HG03025 (cell line): ENCODE data around the gene ASXL1.

Source experiments
- ATAC-seq: cut with Tn5 transposase; IDR thresholded peaks from one replicate; pipeline ENCODE4 v1.9.1; 2021; ENCODE audit warnings: mild to moderate bottlenecking, moderate library complexity; ENCODE audit not compliant: unreplicated experiment, low FRiP score

The ASXL1 gene

DNA sequence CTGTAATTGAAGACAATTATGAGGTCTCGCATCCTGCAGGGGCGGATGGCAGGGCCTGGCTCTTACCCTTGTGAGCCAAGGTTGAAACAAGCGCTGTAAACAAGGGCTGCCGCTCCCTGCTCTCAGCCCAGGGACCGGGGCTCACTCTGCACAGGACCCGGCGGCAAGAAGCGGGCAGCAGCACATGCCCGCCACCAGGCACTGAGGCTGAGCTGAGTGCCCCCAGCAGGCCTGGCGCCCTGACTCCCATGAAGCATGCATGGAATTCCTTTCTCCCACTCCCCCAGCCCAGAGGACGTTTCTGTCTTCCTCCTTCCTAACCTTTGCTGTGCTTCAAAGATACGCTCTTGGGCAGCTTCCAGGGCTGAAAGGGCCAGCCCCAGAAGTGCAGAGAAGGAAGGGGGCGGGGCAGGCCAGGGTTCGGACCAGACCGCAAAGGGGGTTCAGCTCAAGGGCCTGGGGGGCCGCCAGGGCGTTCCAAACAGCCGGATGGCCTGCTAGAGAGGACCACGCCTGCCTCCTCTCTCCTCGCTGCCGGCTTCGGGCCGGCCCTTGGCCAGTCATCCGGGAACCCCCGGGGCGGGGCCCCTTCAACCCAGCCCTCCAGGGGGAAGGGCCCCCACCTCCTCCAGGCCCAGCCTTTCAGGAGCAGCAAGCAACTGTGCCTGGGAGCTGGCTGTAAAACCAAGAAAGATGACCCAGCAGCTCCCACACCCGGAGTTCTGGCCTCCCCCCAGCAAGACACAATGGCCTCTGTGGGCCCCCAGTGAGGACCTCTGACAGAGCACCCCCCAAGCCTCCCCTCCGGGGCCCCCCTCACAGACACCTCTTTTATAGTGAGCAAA, 117.1 kb downstream of the ASXL1 start:
- no peak for ATAC-seq

DNA sequence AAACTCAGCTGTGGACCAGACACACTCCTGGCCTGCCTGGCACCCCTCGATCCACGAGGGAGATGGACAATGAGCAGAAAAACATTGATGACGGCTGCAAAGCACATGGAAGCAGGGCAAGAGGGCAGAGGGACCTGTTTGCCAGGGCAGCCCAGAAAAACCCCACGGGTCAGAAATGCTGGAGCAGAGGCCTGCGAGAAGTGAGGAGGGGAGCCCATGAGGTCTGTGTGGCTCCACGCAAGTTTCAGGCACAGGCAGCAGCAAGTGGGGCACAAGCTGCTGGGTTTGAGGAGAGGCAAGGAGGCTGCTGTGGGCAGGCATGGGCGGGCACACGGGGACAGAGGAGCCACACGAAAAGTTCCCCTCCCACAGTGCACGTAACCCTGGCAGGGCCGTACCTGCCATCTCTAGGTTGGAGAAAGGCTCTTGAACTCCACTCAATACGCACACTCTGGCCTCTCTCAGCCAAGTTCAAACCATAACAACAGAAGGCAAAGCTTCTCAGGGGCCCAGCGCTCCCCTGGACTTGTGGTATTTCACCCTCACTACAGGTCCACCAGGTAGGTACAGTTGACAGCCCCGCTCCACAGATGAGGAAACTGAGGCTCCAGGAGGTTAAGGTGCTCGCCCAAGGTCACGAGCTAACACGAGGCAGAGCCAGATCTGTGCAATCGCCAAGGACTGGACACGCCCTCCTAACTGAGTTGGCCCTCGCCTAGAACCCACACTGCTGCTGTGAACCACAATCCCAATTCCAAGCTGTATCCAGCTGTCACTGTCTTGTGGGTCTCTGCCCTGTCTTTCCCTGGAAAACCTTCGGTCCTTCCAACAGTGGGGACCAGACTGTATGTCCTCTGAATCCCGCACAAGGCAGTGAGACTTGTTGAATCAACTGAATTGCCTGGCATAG, 118.8 kb downstream of the ASXL1 start:
- ATAC-seq: no peak

DNA sequence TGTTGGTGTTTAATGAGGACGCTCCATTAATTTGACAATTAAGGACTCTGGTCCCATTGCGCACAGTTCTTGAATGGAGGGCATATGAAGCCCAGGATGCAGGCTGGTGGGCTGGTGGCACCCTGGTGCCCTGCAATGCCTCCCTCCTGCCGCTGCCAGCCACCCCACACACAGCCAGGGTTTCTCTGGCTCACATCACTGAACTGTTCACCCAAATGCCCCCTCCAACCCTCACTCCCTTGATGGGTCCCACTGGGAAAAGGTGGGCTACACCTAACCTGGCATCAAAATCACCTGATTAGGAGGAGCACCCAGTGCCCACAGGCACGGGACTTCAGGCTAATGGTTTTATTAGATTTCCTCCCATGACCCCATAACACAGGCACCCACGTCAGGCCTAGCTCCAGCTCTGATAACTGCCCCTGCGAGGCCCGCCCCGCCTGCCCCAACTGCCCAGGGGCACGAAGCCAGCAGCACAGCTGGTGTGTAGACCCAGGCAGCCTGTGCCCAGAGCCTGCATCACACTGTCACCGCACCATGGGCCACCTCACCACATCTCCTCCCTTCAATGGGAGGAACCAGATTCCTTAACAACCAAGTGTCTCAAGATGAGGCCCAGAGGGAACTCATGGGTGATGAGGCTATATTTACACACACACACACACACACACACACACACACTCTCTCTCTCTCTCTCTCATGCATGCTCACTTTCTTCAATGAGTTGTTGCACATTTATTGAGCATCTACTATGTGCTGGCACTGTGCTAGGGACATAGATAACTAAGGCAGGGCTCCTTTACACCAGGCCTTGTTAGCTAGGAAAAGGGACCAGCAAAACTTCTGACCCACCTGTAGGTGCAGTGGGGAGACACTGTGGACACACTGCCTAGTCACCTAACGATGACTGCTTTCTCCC, 119.7 kb downstream of the ASXL1 start:
- no peak for ATAC-seq

DNA sequence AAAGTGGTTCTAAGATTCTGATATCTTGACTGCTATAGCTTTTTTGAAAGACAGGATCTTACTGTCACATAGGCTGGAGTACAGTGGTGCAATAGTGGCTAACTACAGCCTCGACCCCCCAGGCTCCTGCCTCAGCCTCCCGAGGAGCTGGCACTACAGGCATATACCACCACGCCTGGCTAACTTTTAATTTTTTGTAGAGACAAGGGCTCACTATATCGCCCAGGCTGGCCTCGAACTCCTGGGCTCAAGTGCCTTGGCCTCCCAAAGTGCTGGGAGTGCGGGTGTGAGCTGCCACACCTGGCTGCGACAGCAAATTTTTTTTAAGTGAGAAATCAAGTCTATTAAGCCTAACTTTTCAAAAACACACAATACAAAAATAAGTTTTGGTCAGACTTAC, 120.4 kb downstream of the ASXL1 start:
- ATAC-seq: no peak

DNA sequence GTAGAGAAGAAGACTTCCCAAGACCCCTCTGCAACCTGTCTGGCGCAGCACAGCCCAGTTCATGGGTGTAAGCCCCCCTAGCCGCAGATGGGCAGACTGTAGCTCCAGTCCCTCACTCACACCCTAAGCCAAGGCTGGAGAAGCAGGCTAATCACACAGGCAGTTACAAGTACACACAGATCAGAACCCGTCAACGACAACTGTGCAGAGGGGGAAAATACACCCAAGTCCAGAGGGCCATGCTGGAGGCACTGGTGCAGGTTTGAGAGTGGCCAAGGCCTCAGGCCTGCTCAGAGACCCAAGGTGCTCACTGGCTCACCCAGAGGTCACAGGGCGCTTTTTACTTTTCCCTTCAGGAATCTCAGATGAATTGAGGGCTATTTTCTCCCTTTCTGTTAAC, 120.9 kb downstream of the ASXL1 start:
- ATAC-seq: no peak

DNA sequence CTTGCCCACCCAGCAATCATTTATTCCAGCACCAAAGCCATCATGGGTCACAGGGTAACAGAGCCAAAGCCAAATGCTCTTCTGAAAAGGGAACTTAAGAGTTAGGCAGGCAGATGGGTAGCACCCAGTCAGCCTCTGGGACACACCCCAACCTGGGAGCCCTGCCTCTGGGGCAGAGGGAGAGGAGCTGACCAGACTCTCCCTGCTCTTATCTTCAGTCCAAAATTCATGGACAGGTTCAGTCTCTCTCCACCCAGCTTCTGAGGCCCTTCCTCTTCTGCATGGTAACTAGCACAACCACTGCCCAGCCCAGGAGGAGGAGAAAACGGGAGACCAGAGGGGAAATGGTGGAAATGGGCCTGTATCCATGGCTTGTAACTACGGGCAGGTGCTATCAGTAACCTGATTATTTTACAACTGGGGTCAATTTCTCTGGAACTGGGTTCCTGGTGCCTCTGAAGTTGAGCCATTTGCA, 121.6 kb downstream of the ASXL1 start:
- no peak for ATAC-seq

DNA sequence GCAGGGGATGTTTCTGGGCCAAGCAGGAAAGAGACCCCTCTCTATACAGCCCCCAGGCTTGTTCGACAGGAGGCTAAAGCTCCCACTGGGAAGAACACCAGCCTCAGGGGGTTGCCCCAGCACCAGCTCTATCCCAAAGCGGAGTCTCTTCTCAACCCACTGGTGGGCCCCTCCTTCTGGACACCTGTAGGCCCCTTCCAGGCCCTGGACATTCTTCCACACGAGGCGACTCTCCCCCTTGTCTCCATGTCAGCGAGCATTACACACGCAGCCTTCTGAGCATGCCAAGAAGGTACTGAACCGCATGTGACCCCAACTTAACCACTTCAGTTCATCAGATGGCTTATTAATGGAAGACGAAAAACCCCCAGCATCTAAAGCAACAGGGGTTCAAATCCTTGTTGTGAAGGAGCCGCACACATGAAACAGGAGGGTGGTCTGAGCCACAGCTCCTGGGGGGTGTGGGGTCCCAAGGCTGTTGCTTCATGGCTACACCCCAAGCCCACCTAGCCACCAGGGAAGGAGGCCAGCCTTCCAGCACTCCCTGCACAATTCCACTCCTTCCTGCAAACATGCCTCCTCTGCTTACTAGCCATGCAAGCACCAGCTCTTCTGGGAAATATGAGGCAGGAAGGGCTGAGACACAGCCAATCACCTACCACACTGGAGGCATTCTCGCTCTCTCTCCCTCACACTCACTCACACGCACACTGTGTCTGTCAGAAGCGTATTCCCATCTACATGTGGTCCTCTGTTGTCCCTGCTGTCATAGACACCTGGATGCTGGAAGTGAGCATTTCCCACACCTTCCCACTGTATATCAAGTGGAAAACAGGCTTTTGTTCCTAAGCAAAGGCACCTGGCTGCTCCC, 122.5 kb downstream of the ASXL1 start:
- ATAC-seq: no peak

DNA sequence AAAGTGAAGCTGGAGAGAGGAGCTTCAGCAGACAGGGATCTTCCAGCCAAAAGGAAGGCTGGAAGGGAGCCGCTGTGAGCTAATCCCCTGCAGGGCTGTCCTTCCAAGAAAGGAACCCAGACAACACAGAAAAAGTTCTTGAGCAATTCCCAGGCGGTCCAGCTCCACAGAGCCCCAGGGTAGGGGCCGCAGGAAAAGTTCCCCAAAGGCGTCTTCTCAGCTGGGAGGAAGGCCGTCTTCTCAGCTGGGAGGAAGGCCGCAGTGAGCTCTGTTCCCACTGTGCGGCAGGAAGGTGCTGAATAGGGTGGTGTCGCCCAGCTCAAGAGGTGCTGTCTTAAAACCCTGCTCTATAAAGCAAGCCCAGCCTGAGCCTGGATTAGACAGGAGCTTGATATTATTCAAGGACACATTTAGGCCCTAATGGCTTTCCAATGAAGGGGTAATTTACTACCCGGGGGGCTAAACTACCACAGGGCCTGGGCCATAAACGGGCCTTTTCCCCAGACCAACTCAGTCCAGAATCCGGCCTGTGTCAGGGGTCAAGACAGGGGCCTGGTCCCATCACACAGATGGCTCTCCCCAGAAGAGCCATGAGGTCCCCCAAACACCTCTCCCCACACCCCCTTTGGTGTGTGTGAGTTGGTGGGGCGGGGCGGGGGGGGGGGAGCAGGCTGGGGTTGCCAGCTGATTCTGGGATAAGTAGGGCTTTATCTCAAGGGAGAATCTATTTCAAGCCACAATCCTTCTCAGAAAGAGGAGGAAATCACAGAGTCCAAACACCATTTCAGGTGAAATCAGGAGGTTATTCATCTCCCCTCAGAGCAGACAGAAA, 123.4 kb downstream of the ASXL1 start:
- ATAC-seq: no peak

DNA sequence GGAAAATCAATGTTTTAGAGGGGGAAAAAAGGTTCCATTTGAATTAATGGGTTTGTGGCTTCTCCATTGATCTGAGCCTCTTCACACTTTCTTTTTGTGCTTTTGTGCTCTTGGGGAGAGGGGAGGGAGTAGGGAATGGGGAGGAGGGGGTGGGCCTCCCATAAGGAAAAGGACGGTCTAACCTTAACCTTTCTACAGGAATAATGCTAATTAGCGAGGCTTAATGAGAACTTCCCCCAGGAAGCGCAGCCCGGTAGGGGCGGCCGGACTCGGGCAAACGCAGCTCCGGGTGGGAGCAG, 124.0 kb downstream of the ASXL1 start:
- ATAC-seq: no peak

DNA sequence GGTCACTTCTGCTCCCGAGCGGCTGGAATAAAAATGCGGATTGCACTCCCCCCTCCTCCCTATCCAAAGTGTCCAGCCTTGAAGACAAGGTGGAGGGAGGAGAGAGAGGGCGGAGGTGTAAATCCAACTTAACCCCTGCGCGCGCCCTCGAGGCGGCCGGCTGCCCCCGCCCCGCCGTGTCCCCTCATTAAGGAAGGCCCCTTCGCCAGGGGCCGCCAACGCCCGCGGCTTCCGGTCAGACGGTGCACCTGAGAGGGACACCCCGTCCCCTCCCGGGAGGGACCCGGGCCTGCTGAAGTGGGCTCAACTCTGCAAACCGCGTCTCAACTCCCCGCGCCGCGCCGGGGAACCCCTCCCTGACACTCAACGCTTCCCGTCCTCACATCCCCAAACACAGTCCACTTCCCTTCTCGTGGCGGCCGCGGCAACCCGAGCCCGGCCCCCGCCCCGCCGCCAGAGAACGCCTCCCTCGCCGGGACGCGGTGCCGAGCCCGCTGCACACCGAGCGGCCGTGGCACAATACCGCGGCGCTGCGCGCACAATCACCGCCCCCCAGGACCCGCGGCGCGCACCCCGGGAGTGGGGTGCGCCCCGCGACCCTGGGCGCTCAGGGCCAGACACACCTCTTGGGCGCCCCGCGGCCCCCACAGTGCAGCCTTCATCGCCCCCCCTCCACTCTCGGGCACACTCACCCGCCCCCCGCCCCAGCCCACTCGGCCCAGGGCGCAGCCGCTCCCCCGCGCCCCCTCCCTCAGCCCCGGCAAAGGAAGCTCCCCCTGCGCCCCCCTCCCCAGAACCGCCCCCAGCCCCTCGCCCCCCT, 124.5 kb downstream of the ASXL1 start:
- ATAC-seq: no peak

DNA sequence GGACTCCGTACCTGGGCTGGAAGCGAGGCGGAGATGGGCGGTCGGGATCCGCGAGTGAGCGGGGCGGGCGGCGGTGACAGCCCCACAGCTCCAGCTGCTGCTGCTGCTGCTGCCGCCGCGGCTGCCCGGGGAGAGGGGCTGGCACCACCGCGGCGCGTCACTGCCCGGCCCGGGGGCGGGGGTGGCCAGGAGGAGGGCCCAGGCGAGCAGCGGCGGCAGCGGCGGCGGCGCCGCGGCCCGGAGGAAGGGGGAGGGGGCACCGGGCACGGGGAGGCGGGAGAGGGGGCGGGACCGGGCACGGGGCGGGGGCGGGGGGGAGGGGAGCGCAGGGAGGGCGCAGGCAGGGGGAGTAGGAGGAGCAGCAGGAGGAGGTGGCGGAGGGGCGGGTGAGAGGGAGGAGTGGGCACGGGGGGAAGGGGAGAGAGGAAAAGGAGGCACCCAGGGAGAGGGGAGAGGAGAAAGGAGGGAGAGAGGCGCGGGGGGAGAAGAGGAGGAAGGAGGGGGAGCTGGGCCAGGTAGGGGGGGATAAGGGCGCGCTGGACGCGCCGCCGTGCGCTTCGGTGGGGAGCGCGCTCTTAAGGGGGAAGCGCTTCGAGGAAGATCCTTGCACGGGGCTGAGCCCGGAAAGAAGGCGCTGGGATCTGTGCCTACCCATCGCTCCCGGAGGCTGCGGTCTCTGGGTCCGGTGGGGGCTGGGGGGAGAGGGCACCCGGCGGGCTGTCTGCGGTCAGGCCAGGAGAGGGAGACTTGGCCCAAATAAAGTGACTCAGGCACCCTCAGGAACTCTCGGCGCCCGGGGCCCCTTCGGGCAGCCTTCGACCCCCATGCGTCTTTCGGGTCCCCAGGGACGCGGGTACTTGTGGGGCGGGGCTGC, 125.5 kb downstream of the ASXL1 start:
- no peak for ATAC-seq

DNA sequence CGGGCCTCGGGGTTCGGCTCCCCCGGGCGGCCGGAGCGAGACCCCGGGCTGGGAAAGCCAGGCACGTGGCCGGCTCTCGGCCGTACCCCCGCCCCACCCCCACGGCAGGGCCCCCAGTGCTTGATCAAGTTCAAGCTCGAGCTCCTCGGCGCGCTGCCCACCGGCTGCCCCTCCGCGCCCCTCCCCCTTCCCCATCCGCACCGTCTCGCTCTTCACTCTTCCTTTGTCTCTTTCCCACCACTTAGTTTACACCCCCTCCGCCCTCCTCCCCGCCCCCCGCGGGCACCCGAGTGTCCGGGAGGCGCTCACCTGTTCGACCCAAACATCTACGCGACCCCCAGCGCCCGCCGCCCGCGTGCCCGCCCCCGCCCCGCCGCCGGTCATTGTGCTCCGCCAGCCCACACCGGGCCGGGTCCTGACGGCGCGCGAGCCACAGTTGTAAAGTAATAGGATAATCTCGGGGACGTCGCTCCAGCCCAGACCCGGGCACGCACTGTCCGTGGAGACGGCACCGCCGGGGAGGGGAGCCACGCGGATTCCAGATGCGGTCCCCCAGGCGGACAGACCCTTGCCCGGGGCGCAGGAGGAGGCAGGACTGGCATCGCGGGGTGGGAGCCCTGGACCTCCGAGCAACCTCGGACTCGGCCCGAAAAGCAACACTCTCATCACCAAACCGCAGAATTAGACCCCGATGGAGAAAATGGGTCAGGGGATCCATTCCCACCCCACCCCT, 126.3 kb downstream of the ASXL1 start:
- ATAC-seq: no peak

DNA sequence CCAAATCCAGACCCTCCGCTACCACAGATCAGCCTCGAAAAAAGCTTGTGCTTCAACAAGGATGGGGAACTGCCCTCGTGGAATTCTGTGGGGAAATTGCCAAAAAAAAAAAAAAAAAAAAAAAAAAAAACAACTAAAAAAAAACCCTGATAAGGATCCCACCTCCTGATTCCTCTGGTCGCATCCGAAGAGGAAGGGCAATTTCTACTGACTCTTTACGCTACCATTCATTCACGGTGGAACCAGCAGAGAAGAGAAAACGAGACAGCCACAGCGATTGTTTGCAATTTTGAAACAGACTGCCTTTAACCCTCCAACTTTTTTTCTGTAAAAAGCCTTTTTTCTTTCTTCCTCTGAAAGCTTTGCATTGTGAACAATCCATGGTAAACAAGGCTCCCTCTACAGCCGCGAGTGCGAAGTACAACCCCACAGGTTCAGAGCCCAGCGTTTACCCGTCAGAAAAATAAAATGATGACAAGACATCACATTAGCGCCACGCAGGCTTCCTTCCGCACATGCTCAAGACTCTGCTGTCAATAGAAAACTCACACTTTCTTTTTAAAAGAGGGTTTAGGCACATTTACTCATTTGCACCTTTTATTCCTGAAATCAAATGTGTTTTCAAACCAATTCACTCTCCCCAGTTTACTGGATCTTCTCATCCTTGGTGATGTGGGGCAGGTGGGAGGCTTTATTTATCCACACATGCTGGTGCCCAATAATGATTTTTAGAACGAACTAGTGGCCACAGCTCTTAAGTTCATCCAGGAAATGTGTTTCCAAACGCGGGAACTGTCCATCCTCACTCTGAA, 127.0 kb downstream of the ASXL1 start:
- ATAC-seq: no peak

DNA sequence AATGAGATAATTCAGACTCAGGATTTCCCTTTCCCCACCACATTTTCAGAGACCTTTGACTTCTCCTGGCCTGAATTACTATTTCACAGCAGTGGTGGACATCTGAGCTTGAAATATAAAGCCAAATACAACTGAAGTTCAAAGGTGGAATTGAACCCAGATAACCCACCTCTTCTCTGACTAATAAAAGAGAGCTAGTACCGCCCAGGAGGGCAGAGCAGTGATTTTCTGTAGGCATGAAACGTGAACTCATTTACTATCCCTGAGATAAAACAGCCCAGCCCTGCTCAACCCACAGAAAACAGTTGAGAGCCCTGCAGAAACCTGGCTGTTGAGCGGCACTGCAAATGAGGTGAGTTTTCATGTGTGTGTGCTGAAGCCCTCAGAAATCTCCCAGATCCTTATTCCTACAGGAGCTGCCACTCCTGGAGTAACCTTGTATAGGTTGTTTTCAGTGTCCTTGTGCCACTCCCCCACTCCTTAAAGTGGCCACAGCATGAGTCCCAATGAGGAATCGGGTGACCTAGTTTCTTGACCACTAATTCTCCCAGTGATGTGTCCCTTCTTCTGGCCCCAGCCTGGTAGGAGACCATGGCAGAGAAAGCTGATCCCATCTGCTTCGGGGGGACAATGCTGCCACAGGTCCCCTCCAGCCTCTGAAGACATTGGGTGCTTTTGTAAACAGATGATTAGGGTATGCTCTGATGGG, 127.8 kb downstream of the ASXL1 start:
- ATAC-seq: no peak

DNA sequence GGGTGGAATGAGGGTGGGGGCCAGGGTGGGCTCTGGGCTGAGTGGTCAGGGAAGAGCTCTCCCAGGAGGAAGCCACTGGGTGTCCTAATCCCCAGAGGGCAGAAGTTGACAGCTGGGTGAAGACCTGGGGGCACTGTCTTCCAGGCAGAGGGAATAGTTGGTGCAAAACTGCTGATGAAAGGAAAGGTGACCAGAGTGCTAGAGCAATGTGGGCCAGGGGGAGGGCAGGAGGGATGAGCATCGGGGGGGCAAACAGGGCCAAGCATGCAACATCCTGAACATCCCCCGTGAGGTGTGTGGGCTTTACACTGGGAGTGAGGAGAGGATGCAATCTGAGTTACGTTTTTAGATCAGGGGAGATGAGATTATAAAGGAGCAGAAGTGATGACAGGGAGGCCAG, 129.2 kb downstream of the ASXL1 start:
- ATAC-seq: no peak
